SK-N-SH treated with all-trans-retinoic acid at 6 μM for 48 hours (cell line): ENCODE results near the gene ZNF562.

ENCODE experiments used
- ATAC-seq: fragments of 200-7000 bp; cut with Tn5 transposase; 3 replicates; pipeline ENCODE4 v1.9.1; 2020; ENCODE audit warnings: mild to moderate bottlenecking, moderate library complexity
- ARNTL ChIP-seq: fragments of 450-650 bp; formaldehyde crosslinking; IDR thresholded peaks from 2 replicates; pipeline ENCODE4 v1.5.0; 2020; ENCODE audit warnings: low read depth, mild to moderate bottlenecking, moderate library complexity, borderline replicate concordance
- BACH2 ChIP-seq: fragments of 250-450 bp; sonication (Bioruptor Pico); IDR thresholded peaks from 2 replicates; pipeline ENCODE4 v1.9.0; 2021; ENCODE audit warnings: mild to moderate bottlenecking, borderline replicate concordance
- CSDC2 ChIP-seq: fragments of 250-450 bp; sonication (Bioruptor Pico); IDR thresholded peaks from 2 replicates; pipeline ENCODE4 v1.5.0; 2020; ENCODE audit warnings: mild to moderate bottlenecking, moderate library complexity
- CSRNP3 ChIP-seq: fragments of 250-450 bp; sonication (Bioruptor Pico); IDR thresholded peaks from 2 replicates; pipeline ENCODE4 v1.5.1; 2021; ENCODE audit warnings: mild to moderate bottlenecking, moderate library complexity
- GLIS3 ChIP-seq: fragments of 250-450 bp; sonication (Bioruptor Pico); IDR thresholded peaks from 2 replicates; pipeline ENCODE4 v1.5.0; 2020; ENCODE audit warnings: mild to moderate bottlenecking, moderate library complexity
- ISL1 ChIP-seq: fragments of 250-450 bp; sonication (Bioruptor Pico); IDR thresholded peaks from 2 replicates; pipeline ENCODE4 v2.1.2; 2022; ENCODE audit warnings: mild to moderate bottlenecking, moderate library complexity
- OSR1 ChIP-seq: fragments of 250-450 bp; sonication (Bioruptor Pico); IDR thresholded peaks from 2 replicates; pipeline ENCODE4 v1.8.0; 2022; ENCODE audit warnings: moderate library complexity, mild to moderate bottlenecking, inconsistent platforms
- PATZ1 ChIP-seq: fragments of 250-450 bp; sonication (Bioruptor Pico); IDR thresholded peaks from 2 replicates; pipeline ENCODE4 v1.8.0; 2020; ENCODE audit warnings: mild to moderate bottlenecking, moderate library complexity, borderline replicate concordance
- POU6F1 ChIP-seq: fragments of 250-450 bp; sonication (Bioruptor Pico); IDR thresholded peaks from 2 replicates; pipeline ENCODE4 v1.8.0; 2021; ENCODE audit warnings: low read depth, mild to moderate bottlenecking, moderate library complexity, borderline replicate concordance
- RARB ChIP-seq: fragments of 250-450 bp; sonication (Bioruptor Pico); IDR thresholded peaks from 2 replicates; pipeline ENCODE4 v1.8.0; 2021; ENCODE audit warnings: mild to moderate bottlenecking, moderate library complexity
- SNAI2 ChIP-seq: fragments of 250-450 bp; sonication (Bioruptor Pico); IDR thresholded peaks from 2 replicates; pipeline ENCODE4 v1.5.0; 2020; ENCODE audit warnings: mild to moderate bottlenecking, moderate library complexity
- TCF4 ChIP-seq: fragments of 250-450 bp; sonication (Bioruptor Pico); IDR thresholded peaks from 2 replicates; pipeline ENCODE4 v1.8.0; 2021; ENCODE audit warnings: mild to moderate bottlenecking, moderate library complexity, borderline replicate concordance
- TOX ChIP-seq: fragments of 250-450 bp; sonication (Bioruptor Pico); IDR thresholded peaks from 2 replicates; pipeline ENCODE4 v1.8.0; 2021; ENCODE audit warnings: mild to moderate bottlenecking, moderate library complexity, borderline replicate concordance
- ZC3H10 ChIP-seq: fragments of 250-450 bp; sonication (Bioruptor Pico); IDR thresholded peaks from 2 replicates; pipeline ENCODE4 v1.5.1; 2021; ENCODE audit warnings: mild to moderate bottlenecking, moderate library complexity
- ZFP3 ChIP-seq: fragments of 250-450 bp; sonication (Bioruptor Pico); IDR thresholded peaks from 2 replicates; pipeline ENCODE4 v1.5.0; 2020; ENCODE audit warnings: mild to moderate bottlenecking, moderate library complexity
- ZFP30 ChIP-seq: fragments of 450-650 bp; formaldehyde crosslinking; IDR thresholded peaks from 2 replicates; pipeline ENCODE4 v1.5.0; 2022; ENCODE audit warnings: mild to moderate bottlenecking, moderate library complexity
- ZNF565 ChIP-seq: fragments of 450-650 bp; formaldehyde crosslinking; conservative IDR thresholded peaks from 2 replicates; pipeline ENCODE4 v1.5.0; 2020; ENCODE audit warnings: low read depth, mild to moderate bottlenecking, moderate library complexity
- ZNF70 ChIP-seq: fragments of 450-650 bp; formaldehyde crosslinking; IDR thresholded peaks from 2 replicates; pipeline ENCODE4 v1.5.0; 2020; ENCODE audit warnings: mild to moderate bottlenecking, moderate library complexity
- ZNF8 ChIP-seq: fragments of 450-650 bp; formaldehyde crosslinking; IDR thresholded peaks from 2 replicates; pipeline ENCODE4 v1.5.0; 2020; ENCODE audit warnings: mild to moderate bottlenecking, moderate library complexity
- TF ChIP-seq, protein P1 (sequence below): fragments of 250-450 bp; sonication (Bioruptor Pico); IDR thresholded peaks from 2 replicates; pipeline ENCODE4 v1.5.0; 2020; ENCODE audit warnings: mild to moderate bottlenecking, moderate library complexity
- TF ChIP-seq, protein P2 (sequence below): fragments of 250-450 bp; sonication (Bioruptor Pico); IDR thresholded peaks from 2 replicates; pipeline ENCODE4 v1.5.1; 2020; ENCODE audit warnings: low read depth, mild to moderate bottlenecking, moderate library complexity

The ZNF562 gene

GRCh38 chr19:9705836-9706235 is 30.9 kb upstream of the ZNF562 start:
- ATAC-seq = no peak
- no peak for TF ChIP-seq POU6F1 (CRISPR knock-in tag)
- TF ChIP-seq ISL1 (CRISPR knock-in tag) = no peak
- no peak for TF ChIP-seq ZNF565 (CRISPR knock-in tag)
- no peak for TF ChIP-seq ZFP30 (CRISPR knock-in tag)
- TF ChIP-seq, protein P1, sequence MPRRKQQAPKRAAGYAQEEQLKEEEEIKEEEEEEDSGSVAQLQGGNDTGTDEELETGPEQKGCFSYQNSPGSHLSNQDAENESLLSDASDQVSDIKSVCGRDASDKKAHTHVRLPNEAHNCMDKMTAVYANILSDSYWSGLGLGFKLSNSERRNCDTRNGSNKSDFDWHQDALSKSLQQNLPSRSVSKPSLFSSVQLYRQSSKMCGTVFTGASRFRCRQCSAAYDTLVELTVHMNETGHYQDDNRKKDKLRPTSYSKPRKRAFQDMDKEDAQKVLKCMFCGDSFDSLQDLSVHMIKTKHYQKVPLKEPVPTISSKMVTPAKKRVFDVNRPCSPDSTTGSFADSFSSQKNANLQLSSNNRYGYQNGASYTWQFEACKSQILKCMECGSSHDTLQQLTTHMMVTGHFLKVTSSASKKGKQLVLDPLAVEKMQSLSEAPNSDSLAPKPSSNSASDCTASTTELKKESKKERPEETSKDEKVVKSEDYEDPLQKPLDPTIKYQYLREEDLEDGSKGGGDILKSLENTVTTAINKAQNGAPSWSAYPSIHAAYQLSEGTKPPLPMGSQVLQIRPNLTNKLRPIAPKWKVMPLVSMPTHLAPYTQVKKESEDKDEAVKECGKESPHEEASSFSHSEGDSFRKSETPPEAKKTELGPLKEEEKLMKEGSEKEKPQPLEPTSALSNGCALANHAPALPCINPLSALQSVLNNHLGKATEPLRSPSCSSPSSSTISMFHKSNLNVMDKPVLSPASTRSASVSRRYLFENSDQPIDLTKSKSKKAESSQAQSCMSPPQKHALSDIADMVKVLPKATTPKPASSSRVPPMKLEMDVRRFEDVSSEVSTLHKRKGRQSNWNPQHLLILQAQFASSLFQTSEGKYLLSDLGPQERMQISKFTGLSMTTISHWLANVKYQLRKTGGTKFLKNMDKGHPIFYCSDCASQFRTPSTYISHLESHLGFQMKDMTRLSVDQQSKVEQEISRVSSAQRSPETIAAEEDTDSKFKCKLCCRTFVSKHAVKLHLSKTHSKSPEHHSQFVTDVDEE (CRISPR knock-in tag) = no peak
- TF ChIP-seq CSRNP3 (CRISPR knock-in tag) = no peak
- no peak for TF ChIP-seq OSR1 (CRISPR knock-in tag)
- TF ChIP-seq PATZ1 (CRISPR knock-in tag) = no peak
- no peak for TF ChIP-seq ARNTL (CRISPR knock-in tag)
- TF ChIP-seq GLIS3 = no peak
- TF ChIP-seq SNAI2 (CRISPR knock-in tag) = no peak
- TF ChIP-seq TCF4 (CRISPR knock-in tag) = no peak
- TF ChIP-seq ZC3H10 = no peak

GRCh38 chr19:9702186-9702585 is 27.3 kb upstream of the ZNF562 start:
- TF ChIP-seq CSRNP3 (CRISPR knock-in tag) (no peak), ZFP3 (no peak), ZNF8 (no peak), CSDC2 (CRISPR knock-in tag) (no peak), PATZ1 (CRISPR knock-in tag) (no peak), ISL1 (CRISPR knock-in tag) (no peak), BACH2 (CRISPR knock-in tag) (no peak), POU6F1 (CRISPR knock-in tag) (no peak), RARB (CRISPR knock-in tag) (no peak), TCF4 (CRISPR knock-in tag) (no peak), GLIS3 (no peak), SNAI2 (CRISPR knock-in tag) (no peak), TOX (CRISPR knock-in tag) (no peak), ZNF70 (CRISPR knock-in tag) (no peak)
- TF ChIP-seq, protein P2, sequence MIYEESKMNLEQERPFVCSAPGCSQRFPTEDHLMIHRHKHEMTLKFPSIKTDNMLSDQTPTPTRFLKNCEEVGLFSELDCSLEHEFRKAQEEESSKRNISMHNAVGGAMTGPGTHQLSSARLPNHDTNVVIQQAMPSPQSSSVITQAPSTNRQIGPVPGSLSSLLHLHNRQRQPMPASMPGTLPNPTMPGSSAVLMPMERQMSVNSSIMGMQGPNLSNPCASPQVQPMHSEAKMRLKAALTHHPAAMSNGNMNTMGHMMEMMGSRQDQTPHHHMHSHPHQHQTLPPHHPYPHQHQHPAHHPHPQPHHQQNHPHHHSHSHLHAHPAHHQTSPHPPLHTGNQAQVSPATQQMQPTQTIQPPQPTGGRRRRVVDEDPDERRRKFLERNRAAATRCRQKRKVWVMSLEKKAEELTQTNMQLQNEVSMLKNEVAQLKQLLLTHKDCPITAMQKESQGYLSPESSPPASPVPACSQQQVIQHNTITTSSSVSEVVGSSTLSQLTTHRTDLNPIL (CRISPR knock-in tag) = no peak
- TF ChIP-seq, all 23 proteins: peak for 0
- no peak for ATAC-seq
